Activated naive CD4-positive, alpha-beta T cell treated with anti-CD3 and anti-CD28 coated beads, Interleukin-2, amount 50 U/mL, for 24 hours (primary cell): Measurements from ENCODE around the gene VPREB1.
A peak's percentile ranks its signal among the peaks of the same experiment; 100 is the strongest.
"Not testable (repeated sequence)": the region's sequence is repeated elsewhere in the genome, so short reads cannot be mapped to it uniquely, and the experiment has no call there.

Source experiments
- H3K27ac Mint-ChIP-seq: one replicate; pipeline ENCODE4 v1.8.0; 2021; ENCODE audit warnings: mild to moderate bottlenecking, mixed read lengths
- H3K27me3 Mint-ChIP-seq: one replicate; pipeline ENCODE4 v1.8.0; 2021; ENCODE audit warnings: mixed read lengths
- H3K36me3 Mint-ChIP-seq: one replicate; pipeline ENCODE4 v1.8.0; 2021; ENCODE audit warnings: mixed read lengths
- H3K4me1 Mint-ChIP-seq: one replicate; pipeline ENCODE4 v1.8.0; 2021; ENCODE audit warnings: mixed read lengths
- H3K4me3 Mint-ChIP-seq: one replicate; pipeline ENCODE4 v1.8.0; 2021; ENCODE audit warnings: mild to moderate bottlenecking, mixed read lengths
- H3K9me3 Mint-ChIP-seq: one replicate; pipeline ENCODE4 v1.8.0; 2021; ENCODE audit warnings: mixed read lengths

Gene VPREB1

GRCh38 chr22:22208652-22209051 lies 35.9 kb upstream of the VPREB1 start:
- H3K4me1 Mint-ChIP-seq: peaks cover 26% of the 10 kb centered on the region
- no peaks in the 10 kb centered on the region for H3K9me3 Mint-ChIP-seq
- H3K4me3 Mint-ChIP-seq: no peak overlapping the region
- no peaks in the 10 kb centered on the region for H3K36me3 Mint-ChIP-seq
- H3K27me3 Mint-ChIP-seq: no peaks in the 10 kb centered on the region
- no peak overlapping the region for H3K27ac Mint-ChIP-seq

- Mint-ChIP-seq H3K4me1 (peaks cover 26% of the 10 kb centered on the region), H3K27ac (peak overlapping the region; percentile 70)
- not testable (repeated sequence) for H3K9me3 Mint-ChIP-seq, H3K4me3 Mint-ChIP-seq, H3K27me3 Mint-ChIP-seq, H3K36me3 Mint-ChIP-seq
Observed at GRCh38 chr22:22209080-22209640, 35.4 kb upstream of the VPREB1 start.

GRCh38 chr22:22210375-22210774 lies 34.2 kb upstream of the VPREB1 start:
- peak overlapping the region; percentile 97 for H3K27ac Mint-ChIP-seq
- H3K4me3 Mint-ChIP-seq: peak overlapping the region; percentile 72
- H3K9me3 Mint-ChIP-seq: no peaks in the 10 kb centered on the region
- no peaks in the 10 kb centered on the region for H3K27me3 Mint-ChIP-seq
- no peaks in the 10 kb centered on the region for H3K36me3 Mint-ChIP-seq
- peaks cover 26% of the 10 kb centered on the region for H3K4me1 Mint-ChIP-seq

GRCh38 chr22:22210889-22211833 lies 33.4 kb upstream of the VPREB1 start:
- H3K27me3 Mint-ChIP-seq: no peaks in the 10 kb centered on the region
- H3K27ac Mint-ChIP-seq: peak overlapping the region; percentile 97
- H3K36me3 Mint-ChIP-seq: no peaks in the 10 kb centered on the region
- H3K4me1 Mint-ChIP-seq: peaks cover 26% of the 10 kb centered on the region
- peak overlapping the region; percentile 72 for H3K4me3 Mint-ChIP-seq
- no peaks in the 10 kb centered on the region for H3K9me3 Mint-ChIP-seq

GRCh38 chr22:22213231-22213630 lies 31.4 kb upstream of the VPREB1 start:
- Mint-ChIP-seq H3K4me3 (no peak overlapping the region), H3K4me1 (peaks cover 20% of the 10 kb centered on the region), H3K27me3 (no peaks in the 10 kb centered on the region)

GRCh38 chr22:22214819-22215329 lies 29.7 kb upstream of the VPREB1 start:
- Mint-ChIP-seq H3K9me3 (no peaks in the 10 kb centered on the region), H3K4me1 (peaks cover 15% of the 10 kb centered on the region)

More at GRCh38 chr22:22213231-22213630, 31.4 kb upstream of the VPREB1 start:
- no peak overlapping the region for H3K27ac Mint-ChIP-seq
- H3K9me3 Mint-ChIP-seq: no peaks in the 10 kb centered on the region
- no peaks in the 10 kb centered on the region for H3K36me3 Mint-ChIP-seq

GRCh38 chr22:22215659-22216449 lies 28.7 kb upstream of the VPREB1 start:
- no peaks in the 10 kb centered on the region for H3K36me3 Mint-ChIP-seq
- H3K9me3 Mint-ChIP-seq: no peaks in the 10 kb centered on the region
- peaks cover 5% of the 10 kb centered on the region for H3K4me1 Mint-ChIP-seq
- no peaks in the 10 kb centered on the region for H3K27me3 Mint-ChIP-seq
- H3K4me3 Mint-ChIP-seq: no peak overlapping the region
- no peak overlapping the region for H3K27ac Mint-ChIP-seq

More at GRCh38 chr22:22214819-22215329, 29.7 kb upstream of the VPREB1 start:
- Mint-ChIP-seq H3K27me3 (no peaks in the 10 kb centered on the region), H3K36me3 (no peaks in the 10 kb centered on the region), H3K27ac (no peak overlapping the region), H3K4me3 (no peak overlapping the region)

GRCh38 chr22:22216450-22216959 lies 28.1 kb upstream of the VPREB1 start:
- H3K27ac Mint-ChIP-seq: no peak overlapping the region
- H3K4me3 Mint-ChIP-seq: no peak overlapping the region
- H3K9me3 Mint-ChIP-seq: no peaks in the 10 kb centered on the region
- no peaks in the 10 kb centered on the region for H3K4me1 Mint-ChIP-seq
- H3K36me3 Mint-ChIP-seq: no peaks in the 10 kb centered on the region
- no peaks in the 10 kb centered on the region for H3K27me3 Mint-ChIP-seq

- Mint-ChIP-seq H3K27me3 (no peaks in the 10 kb centered on the region), H3K4me1 (no peaks in the 10 kb centered on the region), H3K9me3 (no peaks in the 10 kb centered on the region), H3K36me3 (no peaks in the 10 kb centered on the region), H3K27ac (no peak overlapping the region), H3K4me3 (no peak overlapping the region)
Observed at GRCh38 chr22:22218302-22218701, 26.3 kb upstream of the VPREB1 start.

GRCh38 chr22:22219140-22219996 lies 25.2 kb upstream of the VPREB1 start:
- Mint-ChIP-seq H3K27ac (no peak overlapping the region), H3K36me3 (no peaks in the 10 kb centered on the region), H3K27me3 (no peaks in the 10 kb centered on the region), H3K9me3 (no peaks in the 10 kb centered on the region), H3K4me1 (no peaks in the 10 kb centered on the region), H3K4me3 (no peak overlapping the region)

- not testable (repeated sequence) for H3K4me3 Mint-ChIP-seq, H3K27me3 Mint-ChIP-seq, H3K27ac Mint-ChIP-seq, H3K9me3 Mint-ChIP-seq, H3K36me3 Mint-ChIP-seq, H3K4me1 Mint-ChIP-seq
Observed at GRCh38 chr22:22221043-22221442, 23.5 kb upstream of the VPREB1 start.

GRCh38 chr22:22226448-22227187 lies 18.0 kb upstream of the VPREB1 start:
- no peaks in the 10 kb centered on the region for H3K9me3 Mint-ChIP-seq
- H3K36me3 Mint-ChIP-seq: no peaks in the 10 kb centered on the region
- no peaks in the 10 kb centered on the region for H3K4me1 Mint-ChIP-seq
- no peak overlapping the region for H3K27ac Mint-ChIP-seq
- no peak overlapping the region for H3K4me3 Mint-ChIP-seq
- no peaks in the 10 kb centered on the region for H3K27me3 Mint-ChIP-seq

GRCh38 chr22:22228421-22228820 lies 16.2 kb upstream of the VPREB1 start:
- Mint-ChIP-seq H3K4me1 (no peaks in the 10 kb centered on the region), H3K27ac (no peak overlapping the region), H3K9me3 (no peaks in the 10 kb centered on the region), H3K4me3 (no peak overlapping the region), H3K27me3 (no peaks in the 10 kb centered on the region), H3K36me3 (no peaks in the 10 kb centered on the region)

GRCh38 chr22:22228921-22229320 lies 15.7 kb upstream of the VPREB1 start:
- H3K4me1 Mint-ChIP-seq: no peaks in the 10 kb centered on the region
- no peaks in the 10 kb centered on the region for H3K36me3 Mint-ChIP-seq
- H3K9me3 Mint-ChIP-seq: no peaks in the 10 kb centered on the region
- H3K4me3 Mint-ChIP-seq: no peak overlapping the region
- no peak overlapping the region for H3K27ac Mint-ChIP-seq
- no peaks in the 10 kb centered on the region for H3K27me3 Mint-ChIP-seq
